HepG2 (cell line): ENCODE results near the gene ATOSB. TPM values are rescaled to one million over a fixed set of nuclear protein-coding genes. Genes with fewer than 3 reads are reported as not detected.

Source experiments
- ARNT2 ChIP-seq: sonication (generic); formaldehyde crosslinking; IDR thresholded peaks from 2 replicates; pipeline ENCODE4 v1.8.0; 2022; ENCODE audit warnings: mild to moderate bottlenecking, low read depth, missing genetic modification reagents, moderate library complexity
- CERS6 ChIP-seq: sonication (generic); formaldehyde crosslinking; IDR thresholded peaks from 2 replicates; pipeline ENCODE4 v1.5.0; 2020; ENCODE audit warnings: missing genetic modification reagents
- MAX ChIP-seq: IDR thresholded peaks from 2 replicates; pipeline ENCODE4 v1.6.1; 2012; ENCODE audit warnings: inconsistent platforms
- NFIB ChIP-seq: sonication (generic); formaldehyde crosslinking; IDR thresholded peaks from 2 replicates; pipeline ENCODE4 v1.9.0; 2021; ENCODE audit warnings: missing genetic modification reagents, mild to moderate bottlenecking, borderline replicate concordance
- NR1H2 ChIP-seq: sonication (generic); formaldehyde crosslinking; IDR thresholded peaks from 2 replicates; pipeline ENCODE4 v1.8.1; 2022; ENCODE audit warnings: low read depth, missing genetic modification reagents, borderline replicate concordance
- SP2 ChIP-seq: sonication (generic); formaldehyde crosslinking; IDR thresholded peaks from 2 replicates; pipeline ENCODE4 v1.5.1; 2020; ENCODE audit warnings: mild to moderate bottlenecking, missing genetic modification reagents
- TGIF2 ChIP-seq: IDR thresholded peaks from 2 replicates; pipeline ENCODE4 v1.6.1; 2016; ENCODE audit warnings: control low read depth, missing compliant biosample characterization
- ZBTB34 ChIP-seq: sonication (generic); formaldehyde crosslinking; IDR thresholded peaks from 2 replicates; pipeline ENCODE4 v1.8.0; 2022; ENCODE audit warnings: mild to moderate bottlenecking, missing genetic modification reagents
- ZBTB7A ChIP-seq: sonication (generic); formaldehyde crosslinking; IDR thresholded peaks from 2 replicates; pipeline ENCODE4 v1.8.0; 2022; ENCODE audit warnings: mild to moderate bottlenecking, missing genetic modification reagents
- ZFX ChIP-seq: sonication (generic); formaldehyde crosslinking; IDR thresholded peaks from 2 replicates; pipeline ENCODE4 v1.4.0; 2020; ENCODE audit warnings: mild to moderate bottlenecking, low read depth, missing genetic modification reagents, moderate library complexity
- ZFYVE20 ChIP-seq: sonication (generic); formaldehyde crosslinking; IDR thresholded peaks from 2 replicates; pipeline ENCODE4 v1.8.0; 2023; ENCODE audit warnings: low read depth, mild to moderate bottlenecking, moderate library complexity, missing genetic modification reagents, borderline replicate concordance
- ZNF207 ChIP-seq: fragments of 450-650 bp; IDR thresholded peaks from 2 replicates; pipeline ENCODE4 v1.6.1; 2016; ENCODE audit warnings: antibody characterized with exemption, borderline replicate concordance
- ZNF329 ChIP-seq: sonication (generic); formaldehyde crosslinking; IDR thresholded peaks from 2 replicates; pipeline ENCODE4 v1.9.0; 2021; ENCODE audit warnings: low read depth, mild to moderate bottlenecking, missing genetic modification reagents
- ZNF382 ChIP-seq: sonication (generic); formaldehyde crosslinking; IDR thresholded peaks from 2 replicates; pipeline ENCODE4 v1.5.0; 2020; ENCODE audit warnings: missing genetic modification reagents, mild to moderate bottlenecking, borderline replicate concordance
- ZNF580 ChIP-seq: IDR thresholded peaks from 2 replicates; pipeline ENCODE4 v1.6.1; 2016; ENCODE audit warnings: low read depth, borderline replicate concordance
- ZNF740 ChIP-seq: sonication (generic); formaldehyde crosslinking; IDR thresholded peaks from 2 replicates; pipeline ENCODE4 v1.4.0; 2020; ENCODE audit warnings: missing genetic modification reagents
- ZXDC ChIP-seq: sonication (generic); formaldehyde crosslinking; IDR thresholded peaks from 2 replicates; pipeline ENCODE4 v1.5.0; 2020; ENCODE audit warnings: mild to moderate bottlenecking, missing genetic modification reagents
- polyA plus RNA-seq, 8 experiments: library from polyadenylated mRNA; depleted of rRNA in 3 of 8; stranded (reverse) in 7 of 8; unstranded in 1 of 8; fragments of >200 nt; fragmentation: Illumina TruSeq in 4 of 8; extraction: Trizol in 4 of 8; gene quantifications; 2 replicates each; pipeline versions ENCODE4 v1.2.1 to v1.2.3, GENCODE V29; 2011 to 2016; ENCODE audit warnings: low read depth in 4 of 8, missing spikeins in 1 of 8, mixed read lengths in 1 of 8; ENCODE audit not compliant: insufficient read depth in 1 of 8
- total RNA-seq, 5 experiments: library from RNA; depleted of rRNA; stranded (reverse); fragments of >200 nt; fragmentation: Illumina TruSeq; extraction: Trizol; gene quantifications; 2 replicates each; pipeline ENCODE4 v1.2.3, GENCODE V29; 2016; ENCODE audit warnings: low read depth in 1 of 5

The ATOSB gene
- total and polyA plus RNA-seq, 2 of the 13 experiments (the other 11 are each of a cell fraction or from before 2014, with no cell fraction given) = 1.9 to 6.4 TPM

- no peak for TF ChIP-seq ZFYVE20
- peak; percentile 52; the same call in 1 of the 2 replicates for TF ChIP-seq TGIF2 (CRISPR knock-in tag)
- TF ChIP-seq MAX = peak; percentile 78
- TF ChIP-seq ARNT2 (CRISPR knock-in tag) = peak; percentile 70
- peak; percentile 50; the same call in 1 of the 2 replicates for TF ChIP-seq ZBTB7A (CRISPR knock-in tag)
- TF ChIP-seq SP2 (CRISPR knock-in tag) = no peak
- TF ChIP-seq ZNF580 (CRISPR knock-in tag) = peak; percentile 50; the same call in 1 of the 2 replicates
- TF ChIP-seq CERS6 = no peak
- no peak for TF ChIP-seq NFIB
- TF ChIP-seq ZNF207 = no peak
- peak; percentile 81; the same call in 1 of the 2 replicates for TF ChIP-seq NR1H2 (CRISPR knock-in tag)
- TF ChIP-seq ZNF382 (CRISPR knock-in tag) = no peak
- TF ChIP-seq ZFX (CRISPR knock-in tag) = peak; percentile 98
- TF ChIP-seq ZNF740 (CRISPR knock-in tag) = no peak
- TF ChIP-seq ZBTB34 (CRISPR knock-in tag) = no peak; the same call in 1 of the 2 replicates
- peak; percentile 66; the same call in 1 of the 2 replicates for TF ChIP-seq ZNF329 (CRISPR knock-in tag)
- peak; percentile 66; the same call in 1 of the 2 replicates for TF ChIP-seq ZXDC (CRISPR knock-in tag)
These were observed 43.7 kb downstream of the ATOSB start (continued) for GRCh38 chr9:35071814-35072460.
